Measurements from ENCODE around the gene DHDH. TPM values are rescaled to one million over a fixed set of nuclear protein-coding genes. Genes with fewer than 3 reads are reported as not detected.

The DHDH gene
- total RNA-seq, 3 donors from 2014 or later (not counting 1 experiment from before 2014, with no cell fraction given): not detected

DNA sequence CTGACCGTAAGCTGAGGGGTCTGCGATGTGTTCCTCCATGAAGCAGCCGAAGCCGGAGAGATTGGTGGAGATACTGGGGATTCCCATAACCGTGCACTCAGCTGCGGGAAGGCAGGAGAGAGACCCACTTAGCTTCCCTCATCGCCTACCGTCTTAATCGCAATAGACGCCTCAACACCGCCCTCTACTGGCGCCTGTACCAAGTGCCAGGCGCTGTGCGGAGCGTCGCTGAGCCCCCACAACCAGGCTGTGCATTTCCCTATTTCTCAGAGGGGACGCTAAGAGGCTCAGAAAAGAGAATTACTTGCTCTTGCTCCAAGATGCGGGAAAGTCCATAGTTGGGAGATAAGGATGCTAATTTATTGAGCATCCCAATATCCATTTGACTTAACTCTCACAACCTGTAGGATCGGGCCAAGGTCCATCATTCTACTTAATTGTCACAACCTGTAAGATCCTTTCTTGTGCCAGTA lies 37.5 kb downstream of the DHDH start:
- Mint-ChIP-seq H3K9me3 (no peaks in the 10 kb centered on the region), H3K4me1 (peaks cover 8 to 12% of the 10 kb centered on the region in 2 donors), H3K27me3 (ENCODE audit: low read depth in 2 of 2) (no peaks in the 10 kb centered on the region), H3K27ac (no peak overlapping the region), H3K36me3 (no peaks in the 10 kb centered on the region), H3K4me3 (no peak overlapping the region)
- peaks cover 27% of the 10 kb centered on the region for H3K4me1 ChIP-seq (ENCODE audit: control insufficient read depth, insufficient read depth, low read length)
- ATAC-seq (peak; percentile 85 to 94 (median 91)), DNase-seq (peak; percentile 80 to 92)
- H3K27me3 ChIP-seq (ENCODE audit: control insufficient read depth, insufficient read depth, low read length): no peaks in the 10 kb centered on the region
- intact Hi-C loops (cut with micrococcal nuclease): loop anchor here (1.0 kb wide), 1 partner anchor 183 kb away; no protein-coding TSS in a partner anchor
- TF ChIP-seq, protein P1, sequence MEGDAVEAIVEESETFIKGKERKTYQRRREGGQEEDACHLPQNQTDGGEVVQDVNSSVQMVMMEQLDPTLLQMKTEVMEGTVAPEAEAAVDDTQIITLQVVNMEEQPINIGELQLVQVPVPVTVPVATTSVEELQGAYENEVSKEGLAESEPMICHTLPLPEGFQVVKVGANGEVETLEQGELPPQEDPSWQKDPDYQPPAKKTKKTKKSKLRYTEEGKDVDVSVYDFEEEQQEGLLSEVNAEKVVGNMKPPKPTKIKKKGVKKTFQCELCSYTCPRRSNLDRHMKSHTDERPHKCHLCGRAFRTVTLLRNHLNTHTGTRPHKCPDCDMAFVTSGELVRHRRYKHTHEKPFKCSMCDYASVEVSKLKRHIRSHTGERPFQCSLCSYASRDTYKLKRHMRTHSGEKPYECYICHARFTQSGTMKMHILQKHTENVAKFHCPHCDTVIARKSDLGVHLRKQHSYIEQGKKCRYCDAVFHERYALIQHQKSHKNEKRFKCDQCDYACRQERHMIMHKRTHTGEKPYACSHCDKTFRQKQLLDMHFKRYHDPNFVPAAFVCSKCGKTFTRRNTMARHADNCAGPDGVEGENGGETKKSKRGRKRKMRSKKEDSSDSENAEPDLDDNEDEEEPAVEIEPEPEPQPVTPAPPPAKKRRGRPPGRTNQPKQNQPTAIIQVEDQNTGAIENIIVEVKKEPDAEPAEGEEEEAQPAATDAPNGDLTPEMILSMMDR (IDR thresholded peaks at IDR 0.05): peak; percentile 83
- H3K36me3 ChIP-seq (ENCODE audit: control insufficient read depth, insufficient read depth, low read length): peaks cover 40% of the 10 kb centered on the region
- H3K27ac ChIP-seq (ENCODE audit: low read length): no peak overlapping the region
- no peak overlapping the region for H3K4me3 ChIP-seq (ENCODE audit: low read length)
- H3K9me3 ChIP-seq (ENCODE audit: control insufficient read depth, insufficient read depth, low read length): no peaks in the 10 kb centered on the region
- WGBS (ENCODE audit: insufficient coverage): 17% methylated on average over 18 of the region's 19 CpGs

DNA sequence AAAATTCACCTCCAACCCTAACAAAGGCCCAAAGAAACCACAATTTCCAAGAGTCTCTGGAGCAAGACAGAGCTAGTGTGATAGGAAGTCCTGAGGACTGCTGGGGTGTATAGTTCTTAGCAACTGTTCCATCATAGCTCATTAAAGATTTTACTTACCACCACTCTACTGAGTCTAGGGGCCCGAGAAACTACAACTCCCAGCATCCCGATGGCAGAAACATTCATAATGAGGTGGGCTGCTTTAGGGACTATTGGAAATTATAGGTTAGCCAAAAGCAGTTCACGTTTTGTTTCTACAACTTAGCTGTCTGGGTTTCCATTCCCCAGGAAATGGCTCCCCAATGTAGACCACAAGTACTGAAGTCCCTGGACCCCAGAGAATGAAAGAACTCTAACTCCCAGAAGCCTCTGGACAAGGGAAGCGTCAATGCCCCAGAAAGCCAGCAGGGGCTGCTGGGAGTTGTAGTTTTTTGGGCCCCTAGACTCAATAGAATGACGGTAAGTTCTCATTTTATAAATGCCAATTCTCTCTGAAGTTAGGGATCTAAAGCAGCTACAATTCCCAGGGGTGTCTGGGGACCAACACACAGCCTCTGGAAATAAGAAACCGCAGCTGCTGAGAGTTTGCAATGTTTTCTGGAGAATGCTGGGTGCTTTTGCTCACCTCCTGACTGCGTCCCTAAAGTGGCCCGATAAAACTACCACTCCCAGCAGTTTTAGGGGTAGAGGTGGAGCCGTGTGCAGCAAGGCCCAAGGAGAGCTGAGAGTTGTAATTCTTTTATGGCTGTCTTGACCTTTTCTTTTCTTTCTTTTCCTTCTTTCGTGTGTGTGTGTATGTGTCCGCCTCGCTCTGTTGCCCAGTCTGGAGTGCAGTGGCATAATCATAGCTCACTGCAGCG lies 42.7 kb downstream of the DHDH start:
- H3K4me3 ChIP-seq (ENCODE audit: low read length): no peak overlapping the region
- H3K27me3 ChIP-seq (ENCODE audit: control insufficient read depth, insufficient read depth, low read length): no peaks in the 10 kb centered on the region
- Mint-ChIP-seq H3K27ac (no peak overlapping the region), H3K9me3 (no peaks in the 10 kb centered on the region), H3K4me1 (no peaks in the 10 kb centered on the region), H3K27me3 (ENCODE audit: low read depth in 2 of 2) (no peaks in the 10 kb centered on the region), H3K4me3 (no peak overlapping the region), H3K36me3 (no peaks in the 10 kb centered on the region)
- TF ChIP-seq, protein P1 (IDR thresholded peaks at IDR 0.05): no peak
- no peaks in the 10 kb centered on the region for H3K9me3 ChIP-seq (ENCODE audit: control insufficient read depth, insufficient read depth, low read length)
- H3K36me3 ChIP-seq (ENCODE audit: control insufficient read depth, insufficient read depth, low read length): peaks cover 16% of the 10 kb centered on the region
- H3K27ac ChIP-seq (ENCODE audit: low read length): no peak overlapping the region
- ATAC-seq (peak in 2 of 3 donors; percentile 80 to 87), DNase-seq (peak in 1 of 2 donors; percentile 63)
- WGBS (ENCODE audit: insufficient coverage): 91% methylated on average over 8 of the region's 13 CpGs
- no peaks in the 10 kb centered on the region for H3K4me1 ChIP-seq (ENCODE audit: control insufficient read depth, insufficient read depth, low read length)
- intact Hi-C loops (cut with micrococcal nuclease): no loop called here

DNA sequence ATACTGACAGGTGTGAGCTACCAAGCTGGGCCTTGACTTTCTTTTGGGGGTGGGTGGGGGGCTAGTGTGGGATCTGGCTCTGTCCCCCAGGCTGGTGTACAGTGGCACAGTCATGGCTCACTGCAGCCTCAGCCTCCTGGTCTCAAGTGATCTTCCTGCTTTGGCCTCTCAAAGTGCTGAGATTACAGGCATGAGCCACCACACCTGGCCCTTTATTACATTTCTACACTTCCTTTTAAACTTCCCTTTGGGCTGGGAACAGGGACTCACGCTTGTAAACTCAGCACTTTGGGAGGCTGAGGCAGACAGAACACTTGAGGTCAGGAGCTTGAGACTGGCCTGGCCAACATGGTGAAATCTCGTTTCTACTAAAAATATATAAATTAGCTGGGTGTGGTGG lies 43.6 kb downstream of the DHDH start:
- peaks cover 16% of the 10 kb centered on the region for H3K36me3 ChIP-seq (ENCODE audit: control insufficient read depth, insufficient read depth, low read length)

More for the DNA sequence above, 43.6 kb downstream of the DHDH start:
- no peaks in the 10 kb centered on the region for H3K36me3 Mint-ChIP-seq
- H3K27me3 Mint-ChIP-seq (ENCODE audit: low read depth in 2 of 2): no peaks in the 10 kb centered on the region
- no peaks in the 10 kb centered on the region for H3K4me1 Mint-ChIP-seq
- ATAC-seq: no peak
- intact Hi-C loops (cut with micrococcal nuclease): no loop called here
- Histone ChIP-seq H3K9me3 (ENCODE audit: control insufficient read depth, insufficient read depth, low read length) (no peaks in the 10 kb centered on the region), H3K4me3 (ENCODE audit: low read length) (no peak overlapping the region), H3K27me3 (ENCODE audit: control insufficient read depth, insufficient read depth, low read length) (no peaks in the 10 kb centered on the region), H3K27ac (ENCODE audit: low read length) (no peak overlapping the region), H3K4me1 (ENCODE audit: control insufficient read depth, insufficient read depth, low read length) (no peaks in the 10 kb centered on the region)
- H3K27ac Mint-ChIP-seq: no peak overlapping the region
- no peak overlapping the region for H3K4me3 Mint-ChIP-seq
- DNase-seq: no peak
- 94% methylated on average over 2 of the region's 2 CpGs for WGBS (ENCODE audit: insufficient coverage)
- TF ChIP-seq, protein P1 (IDR thresholded peaks at IDR 0.05): no peak
- H3K9me3 Mint-ChIP-seq: no peaks in the 10 kb centered on the region
